Measurements from ENCODE around the gene UBTF.
"Not testable (repeated sequence)": the region's sequence is repeated elsewhere in the genome, so short reads cannot be mapped to it uniquely, and the experiment has no call there.

UBTF gene

GRCh38 chr17:44241106-44241624 is 21.7 kb upstream of the UBTF start:
- DNase-seq (ENCODE audit: low spot score) = peak; percentile 42

- DNase-seq (ENCODE audit: low spot score) = not testable (repeated sequence)
Measured at GRCh38 chr17:44237886-44238285, 18.4 kb upstream of the UBTF start.

- DNase-seq (ENCODE audit: low spot score) = no peak
Measured at GRCh38 chr17:44236444-44236991, 17.0 kb upstream of the UBTF start.

- peak; percentile 35 for DNase-seq (ENCODE audit: low spot score)
Measured at GRCh38 chr17:44235583-44235936, 16.1 kb upstream of the UBTF start.

- no peak for DNase-seq (ENCODE audit: low spot score)
Measured at GRCh38 chr17:44233582-44233981, 14.1 kb upstream of the UBTF start.

- DNase-seq (ENCODE audit: low spot score) = no peak
Measured at GRCh38 chr17:44232061-44232460, 12.6 kb upstream of the UBTF start.

GRCh38 chr17:44230140-44230539 is 10.7 kb upstream of the UBTF start:
- DNase-seq (ENCODE audit: low spot score) = no peak

- no peak for DNase-seq (ENCODE audit: low spot score)
Measured at GRCh38 chr17:44229090-44229489, 9.6 kb upstream of the UBTF start.

GRCh38 chr17:44223541-44224071 is 4.1 kb upstream of the UBTF start:
- DNase-seq (ENCODE audit: low spot score) = no peak

- DNase-seq (ENCODE audit: low spot score) = peak; percentile 83
Measured at GRCh38 chr17:44222112-44222869, 2.8 kb upstream of the UBTF start.

- DNase-seq (ENCODE audit: low spot score) = no peak
Measured at GRCh38 chr17:44221862-44222111, 2.3 kb upstream of the UBTF start.

GRCh38 chr17:44221084-44221861 is 1.8 kb upstream of the UBTF start:
- DNase-seq (ENCODE audit: low spot score) = peak; percentile 78

- DNase-seq (ENCODE audit: low spot score) = peak; percentile 32
Measured at GRCh38 chr17:44220213-44221083, 973 bp upstream of the UBTF start.

- DNase-seq (ENCODE audit: low spot score) = peak; percentile 67
Measured at GRCh38 chr17:44219108-44219615, 313 bp downstream of the UBTF start.

GRCh38 chr17:44218344-44219107 is 949 bp downstream of the UBTF start:
- DNase-seq (ENCODE audit: low spot score) = peak; percentile 84

GRCh38 chr17:44217738-44218343 is 1.6 kb downstream of the UBTF start:
- DNase-seq (ENCODE audit: low spot score) = no peak

- no peak for DNase-seq (ENCODE audit: low spot score)
Measured at GRCh38 chr17:44216694-44217093, 2.8 kb downstream of the UBTF start.

- DNase-seq (ENCODE audit: low spot score) = no peak
Measured at GRCh38 chr17:44216173-44216572, 3.3 kb downstream of the UBTF start.

GRCh38 chr17:44214896-44215295 is 4.6 kb downstream of the UBTF start:
- DNase-seq (ENCODE audit: low spot score) = no peak

GRCh38 chr17:44214230-44214494 is 5.3 kb downstream of the UBTF start:
- no peak for DNase-seq (ENCODE audit: low spot score)

Measured in SW480 (cell line).